Measurements from ENCODE around the gene CDK15.
"Not testable (repeated sequence)": the region's sequence is repeated elsewhere in the genome, so short reads cannot be mapped to it uniquely, and the experiment has no call there.

CDK15 gene

DNA sequence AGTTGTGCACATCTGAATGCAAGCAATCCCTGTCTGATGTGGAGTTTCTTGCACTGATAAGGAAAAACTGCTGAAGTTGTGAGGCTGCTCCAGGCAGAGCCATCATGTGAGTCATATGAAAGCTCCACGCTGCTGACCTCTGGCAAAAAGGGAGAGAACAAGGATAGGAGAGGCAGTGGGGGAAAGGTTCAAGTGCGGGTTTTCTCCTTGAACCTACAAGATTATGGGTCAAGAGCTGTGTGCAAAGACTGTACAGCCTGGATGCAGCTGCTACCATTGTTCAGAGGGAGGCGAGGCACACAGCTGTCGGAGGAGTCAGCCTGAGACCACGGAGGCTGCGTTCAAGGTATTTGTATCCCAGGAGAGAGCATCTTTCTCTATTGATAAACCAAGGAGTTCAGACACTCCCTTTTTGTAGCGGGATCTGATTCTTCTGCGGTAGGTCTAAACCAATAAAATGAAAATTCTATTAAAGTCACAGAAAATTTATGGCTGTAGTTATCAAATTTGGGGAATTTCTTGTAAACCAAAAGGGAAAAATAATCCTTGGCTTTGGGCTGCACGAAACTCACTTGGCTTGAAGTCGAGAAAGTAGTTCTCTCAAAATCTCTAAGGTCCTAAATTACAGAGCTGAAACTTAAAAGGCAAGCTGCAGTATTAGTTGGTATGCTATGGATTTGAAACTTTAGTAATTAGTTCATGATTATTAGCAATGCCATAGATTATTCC is at the start of gene CDK15:
Gene CDK15 (plus strand): TSS at position 96 of the 729 bp plus-strand sequence. CDS start 128 bp downstream, at position 224.
- no peak for DNase-seq (ENCODE audit: low read depth)

DNA sequence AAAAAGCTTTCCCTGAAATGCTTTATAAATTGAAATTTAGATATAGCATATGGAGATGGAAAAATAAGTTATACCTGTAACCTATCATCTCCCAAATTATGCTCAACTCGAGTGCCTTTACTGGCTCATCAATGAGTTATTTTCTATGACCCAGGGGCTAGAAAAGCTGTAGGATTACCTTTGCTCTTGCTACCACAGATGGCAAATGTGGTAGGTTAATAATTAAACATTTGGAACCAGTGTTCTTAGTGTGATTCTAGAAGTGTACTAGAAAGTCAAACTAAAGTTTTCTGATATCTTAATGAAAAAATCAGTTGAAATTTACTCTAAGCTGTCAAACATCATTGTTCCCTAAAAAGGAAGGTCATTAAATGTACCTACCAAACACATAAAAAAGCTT is 48.1 kb upstream of the CDK15 start:
- no peak for DNase-seq (ENCODE audit: low read depth)

DNA sequence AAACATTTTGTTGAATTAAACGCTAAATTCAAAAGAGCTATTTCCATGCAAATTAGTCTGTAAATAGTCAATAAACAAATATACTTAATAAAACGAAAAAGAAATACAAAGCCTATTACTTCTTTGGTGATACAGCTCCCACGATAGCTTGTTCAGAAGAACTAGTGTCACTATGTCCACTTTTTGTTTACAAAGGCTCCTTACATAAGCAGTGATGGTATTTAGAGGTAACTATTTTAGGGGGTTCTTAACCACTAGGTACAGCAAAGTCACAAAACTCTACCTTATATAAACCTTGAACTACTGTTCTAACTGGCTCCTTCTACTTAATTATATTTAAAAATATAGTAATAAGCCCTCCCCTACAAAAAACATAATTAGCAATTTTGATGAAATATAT is 47.5 kb upstream of the CDK15 start:
- no peak for DNase-seq (ENCODE audit: low read depth)

DNA sequence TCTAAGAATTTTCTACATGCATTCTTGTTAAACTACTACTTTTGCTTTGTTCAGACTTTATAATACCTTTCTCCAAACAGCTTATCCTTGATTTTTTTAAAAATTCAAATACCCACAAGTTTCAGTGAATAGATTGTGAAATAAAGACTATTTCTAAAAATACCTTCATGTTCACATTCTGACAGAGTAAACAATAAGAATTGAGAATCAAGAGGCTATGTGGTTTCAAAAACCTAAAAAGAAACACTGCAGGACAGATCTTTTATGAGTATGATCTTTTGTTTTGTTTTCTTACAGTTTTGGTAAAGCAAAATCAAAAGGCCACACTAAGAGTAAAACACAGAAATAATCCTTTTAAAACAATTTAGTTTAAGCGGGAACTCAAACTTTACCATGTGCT is 46.8 kb upstream of the CDK15 start:
- DNase-seq (ENCODE audit: low read depth): no peak

GRCh38 chr2:201761101-201761500 is 45.2 kb upstream of the CDK15 start:
- DNase-seq (ENCODE audit: low read depth): no peak

- DNase-seq (ENCODE audit: low read depth): not testable (repeated sequence)
These were observed 41.9 kb upstream of the CDK15 start for GRCh38 chr2:201764469-201764868.

DNA sequence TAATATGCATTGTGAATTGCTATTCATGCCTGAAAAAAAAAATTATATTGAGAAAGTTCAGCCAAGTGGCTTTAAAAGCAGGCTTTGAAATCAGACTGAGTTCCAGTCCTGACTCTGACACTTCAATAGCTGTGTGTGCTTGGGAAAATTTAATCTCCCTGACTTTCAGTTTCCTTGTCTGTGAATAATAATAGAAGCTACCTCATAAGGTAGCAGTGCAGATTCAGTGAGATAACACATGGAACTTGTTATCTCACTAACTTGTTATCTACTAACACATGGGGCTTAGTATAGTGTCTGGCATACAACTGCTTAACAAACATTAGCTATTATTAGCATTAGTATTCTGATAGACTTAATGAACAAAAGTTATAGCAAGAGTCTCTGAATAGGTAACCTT is 40.5 kb upstream of the CDK15 start:
- no peak for DNase-seq (ENCODE audit: low read depth)

- no peak for DNase-seq (ENCODE audit: low read depth)
These were observed 37.4 kb upstream of the CDK15 start for GRCh38 chr2:201768918-201769317.

- no peak for DNase-seq (ENCODE audit: low read depth)
These were observed 36.5 kb upstream of the CDK15 start for GRCh38 chr2:201769666-201770373.

DNA sequence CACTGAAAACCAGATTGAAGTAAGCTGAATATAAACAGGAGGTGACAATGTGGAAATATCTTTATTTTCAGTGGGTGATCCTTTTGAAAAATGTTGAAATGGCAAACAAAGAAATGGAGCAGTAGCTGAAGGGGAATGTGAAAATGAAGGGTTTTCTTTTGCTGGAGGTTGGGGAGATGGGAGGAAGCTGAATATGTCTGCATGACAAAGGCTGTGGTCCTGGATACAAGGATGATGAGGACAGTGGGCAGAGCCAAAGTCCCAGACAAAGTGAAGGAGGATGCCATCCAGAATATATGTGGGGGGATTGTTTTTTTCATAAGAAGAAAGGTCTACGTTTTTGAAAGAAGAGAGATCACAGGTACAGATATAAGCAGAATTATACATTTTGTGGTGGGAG is 32.3 kb upstream of the CDK15 start:
- no peak for DNase-seq (ENCODE audit: low read depth)

- no peak for DNase-seq (ENCODE audit: low read depth)
These were observed 31.8 kb upstream of the CDK15 start for GRCh38 chr2:201774546-201774945.

DNA sequence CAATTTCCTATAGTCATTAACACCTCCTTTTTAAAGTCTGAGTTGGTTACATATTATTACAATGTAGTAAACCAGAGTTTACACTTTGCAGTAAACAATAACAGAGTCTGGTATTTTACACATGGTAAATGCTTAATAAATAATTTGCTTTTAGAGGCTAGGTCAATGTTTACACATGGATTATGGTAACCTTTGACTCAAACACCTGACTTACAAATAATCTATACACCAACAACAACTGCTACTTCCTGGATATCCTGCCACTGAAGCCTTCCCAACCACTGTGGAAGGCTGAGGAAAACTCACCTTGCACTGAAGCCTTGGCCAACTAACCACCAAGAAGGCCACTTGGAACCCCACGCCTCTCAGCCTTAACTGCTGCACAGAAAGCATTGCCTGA is 31.0 kb upstream of the CDK15 start:
- no peak for DNase-seq (ENCODE audit: low read depth)

DNA sequence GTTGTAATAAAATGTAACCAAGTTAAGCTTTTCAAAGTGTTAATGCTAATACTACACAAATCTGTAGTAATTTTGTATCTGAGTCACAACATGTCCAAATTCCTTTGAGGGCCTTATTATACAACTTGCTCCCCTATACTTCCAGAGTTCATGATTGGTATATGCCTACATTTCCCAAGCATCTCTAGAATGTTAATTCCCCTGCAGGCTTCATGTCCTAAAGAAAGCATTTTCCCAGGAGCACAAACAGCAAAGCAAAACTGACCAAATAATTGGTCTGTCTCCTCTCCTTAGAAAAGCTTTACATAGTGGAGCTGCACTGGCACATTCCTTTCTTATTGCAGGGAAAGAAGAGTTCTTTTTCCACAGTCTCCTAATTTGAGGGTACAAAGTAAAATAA is 29.3 kb upstream of the CDK15 start:
- DNase-seq (ENCODE audit: low read depth): no peak

DNA sequence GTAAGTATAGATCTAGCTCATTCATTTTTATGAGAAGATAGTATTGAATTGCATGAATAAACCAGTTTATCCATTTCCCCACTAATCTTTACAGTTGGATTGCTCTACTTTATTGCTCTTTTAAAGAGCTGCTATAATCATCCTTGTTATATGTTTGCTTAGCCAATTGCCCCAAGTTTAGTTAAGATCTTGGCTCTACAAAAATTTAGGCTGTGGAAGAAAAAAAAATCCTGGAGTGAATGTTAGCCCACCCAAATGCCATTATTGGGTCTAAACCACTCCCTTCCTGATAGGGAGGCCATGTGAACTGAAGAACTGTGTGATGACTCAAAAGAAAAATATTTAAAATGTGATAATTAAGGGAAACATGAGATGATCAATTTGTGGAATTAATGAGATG is 28.5 kb upstream of the CDK15 start:
- DNase-seq (ENCODE audit: low read depth): no peak

DNA sequence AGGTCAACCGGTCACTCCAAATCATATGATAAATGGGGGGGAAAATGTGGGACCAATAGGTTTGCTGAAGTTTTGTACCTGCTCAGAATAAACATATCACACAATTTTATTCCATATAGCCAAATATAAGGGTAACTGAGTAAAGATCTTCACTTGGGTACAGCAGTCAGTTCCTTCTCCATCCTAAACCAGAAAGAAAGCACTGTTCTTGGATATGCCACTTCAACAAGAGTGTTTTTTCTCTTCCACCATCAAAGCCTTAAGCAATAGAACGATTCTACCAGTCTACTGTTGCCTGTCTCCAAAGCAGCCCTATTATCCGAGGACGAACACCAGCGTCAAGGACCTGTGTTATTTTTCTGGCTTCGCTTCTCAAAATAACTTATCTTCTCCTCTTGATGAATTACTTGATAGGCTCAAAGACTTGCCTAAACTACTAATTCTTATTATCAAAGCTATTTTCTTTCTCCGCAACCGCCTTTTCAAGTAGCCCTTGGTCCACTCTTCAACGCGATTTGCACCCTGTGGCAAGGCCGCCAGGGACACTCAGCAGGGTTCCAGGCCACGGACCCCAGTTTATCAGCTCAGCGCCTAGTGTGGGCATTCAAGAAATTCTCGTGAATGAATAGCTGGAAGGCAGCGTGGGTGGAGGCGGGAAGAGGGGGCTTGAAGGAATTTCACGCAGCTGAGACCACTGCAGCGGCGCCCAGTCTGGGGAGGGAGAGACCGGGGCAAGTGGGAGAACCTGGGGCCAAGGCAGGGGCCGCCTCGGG is 26.2 kb upstream of the CDK15 start:
- DNase-seq (ENCODE audit: low read depth): no peak

DNA sequence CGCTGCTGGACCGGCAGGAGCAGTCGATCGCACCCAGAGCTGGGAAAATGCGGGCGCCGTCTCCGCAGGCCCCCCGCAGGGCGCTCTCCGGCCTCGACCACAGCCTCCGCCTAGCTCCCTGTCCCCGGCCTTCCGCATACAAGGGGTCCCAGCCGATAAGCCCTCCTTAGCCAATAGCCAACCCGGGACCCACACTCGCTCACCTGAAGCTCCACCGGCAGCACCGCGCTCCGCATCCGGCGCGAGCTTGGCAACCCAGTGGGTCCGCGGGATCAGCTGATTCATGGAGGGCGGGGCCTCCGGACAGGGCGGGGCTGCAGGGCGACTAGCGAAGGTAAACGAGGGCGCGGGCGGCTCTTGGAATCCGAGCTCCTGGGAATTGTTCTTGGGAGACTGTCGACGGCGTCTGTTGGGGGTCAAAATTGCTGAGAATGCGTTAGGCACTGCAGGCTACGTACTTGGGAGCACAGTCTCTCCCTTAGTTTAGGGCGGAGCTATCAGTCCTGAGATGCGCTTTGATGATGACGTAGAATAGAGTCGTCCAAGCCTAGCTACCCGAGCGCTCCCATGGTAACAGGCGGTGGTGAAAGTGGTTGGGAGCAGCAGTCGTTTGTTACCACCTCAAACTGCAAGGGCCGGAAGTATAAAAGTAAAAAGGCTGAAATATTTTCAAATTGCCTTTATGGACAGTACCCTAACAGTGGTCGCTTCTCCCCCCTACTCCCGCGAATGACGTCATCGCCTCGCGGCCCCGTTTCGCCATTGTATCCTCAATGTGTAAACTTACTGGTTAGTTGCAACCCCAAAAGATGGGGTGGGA is 25.5 kb upstream of the CDK15 start, which contains the start of gene ALS2:
Gene ALS2 (minus strand): TSS at position 260 of the 820 bp plus-strand sequence. CDS start 12,048 bp downstream, outside the sequence.
- DNase-seq (ENCODE audit: low read depth): peak; percentile 99

- no peak for DNase-seq (ENCODE audit: low read depth)
These were observed 24.7 kb upstream of the CDK15 start for GRCh38 chr2:201781557-201782051.

- no peak for DNase-seq (ENCODE audit: low read depth)
These were observed 21.8 kb upstream of the CDK15 start for GRCh38 chr2:201784563-201784962.

GRCh38 chr2:201785135-201785534 is 21.2 kb upstream of the CDK15 start:
- no peak for DNase-seq (ENCODE audit: low read depth)

DNA sequence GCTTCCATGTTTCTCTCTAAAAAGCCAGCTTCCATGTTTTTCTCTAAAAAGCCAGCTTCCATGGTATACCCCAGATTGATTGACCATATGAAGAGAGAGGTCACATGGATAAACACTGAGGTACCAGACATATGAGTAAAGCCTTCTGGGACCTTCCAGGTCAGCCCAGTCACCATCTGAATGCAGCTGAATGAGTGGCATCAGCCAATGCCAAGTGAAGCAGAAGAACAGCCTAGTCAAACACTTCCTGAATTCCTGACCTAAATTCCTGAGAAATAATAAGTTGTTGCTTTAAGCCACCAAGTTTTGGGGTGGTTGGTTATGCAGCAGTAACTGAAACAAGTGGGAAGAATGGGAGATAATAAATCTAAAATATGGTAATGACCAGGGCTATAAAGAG is 19.9 kb upstream of the CDK15 start:
- DNase-seq (ENCODE audit: low read depth): no peak

DNA sequence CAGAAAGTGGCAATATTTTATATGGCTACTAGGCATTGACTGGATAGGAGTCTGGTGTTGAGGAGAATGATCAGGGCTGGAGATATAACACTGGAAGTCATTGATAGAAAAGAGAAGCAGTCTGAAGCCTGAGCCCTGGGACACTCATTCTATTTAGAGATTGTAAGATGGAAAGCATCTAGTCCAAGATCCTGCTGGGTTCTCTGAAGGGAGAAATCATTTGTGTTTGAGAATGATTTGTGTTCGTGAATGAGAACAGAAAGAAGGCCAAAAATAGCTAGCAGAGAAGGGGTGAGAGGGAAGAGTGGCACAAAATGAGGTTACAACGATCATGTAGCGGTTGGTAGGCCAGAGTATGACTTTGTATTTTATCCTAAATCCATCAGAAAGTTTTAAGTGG is 18.0 kb upstream of the CDK15 start:
- DNase-seq (ENCODE audit: low read depth): no peak

GRCh38 chr2:201789395-201789794 is 16.9 kb upstream of the CDK15 start:
- no peak for DNase-seq (ENCODE audit: low read depth)
